Ascending aorta (tissue), 2 donors: ENCODE measurements around the gene ECT2L. TPM values are rescaled to one million over a fixed set of nuclear protein-coding genes. Genes with fewer than 3 reads are reported as not detected.
"Not testable (repeated sequence)": the region's sequence is repeated elsewhere in the genome, so short reads cannot be mapped to it uniquely, and the experiment has no call there.

Experiments
- DNase-seq, 2 donors: peaks; one replicate each; pipeline ENCODE4 v3.0.0-alpha.2; 2019; ENCODE audit warnings: low spot score in 2 of 2
- H3K27ac ChIP-seq, 2 donors: fragments of 200-600 bp; sonication (generic); one replicate each; pipeline ENCODE4 v1.5.1; 2016 to 2017; ENCODE audit warnings: mild to moderate bottlenecking in 1 of 2
- H3K27me3 ChIP-seq: fragments of 200-600 bp; sonication (generic); one replicate; pipeline ENCODE4 v1.5.1; 2017
- H3K36me3 ChIP-seq, 2 donors: fragments of 200-600 bp; sonication (generic); one replicate each; pipeline ENCODE4 v1.5.1; 2016
- H3K4me1 ChIP-seq, 2 donors: fragments of 200-600 bp; sonication (generic); one replicate each; pipeline ENCODE4 v1.5.1; 2016 to 2017; ENCODE audit warnings: mild to moderate bottlenecking in 1 of 2
- H3K4me3 ChIP-seq, 2 donors: fragments of 200-600 bp; sonication (generic); one replicate each; pipeline ENCODE4 v1.5.1; 2016 to 2017; ENCODE audit warnings: mild to moderate bottlenecking in 1 of 2
- H3K9me3 ChIP-seq, 2 donors: fragments of 200-600 bp; sonication (generic); one replicate each; pipeline ENCODE4 v1.5.1; 2016
- intact Hi-C: fragments of 100-400 bp; cut with DNase I; formaldehyde crosslinking; loops from one replicate; pipeline ENCODE4 v1.15.1; 2023
- total RNA-seq: library from RNA; depleted of rRNA; stranded (reverse); fragments of >200 nt; gene quantifications from one replicate; pipeline ENCODE4 v1.1.0, GENCODE V29; 2016
- TF ChIP-seq, protein P1 (sequence below), 3 experiments: fragments of 200-600 bp in 2 of 3; fragments of 450-650 bp in 1 of 3; sonication (generic) in 2 of 3; IDR thresholded peaks; one replicate each; pipeline ENCODE4 v1.5.1; 2016 to 2019; ENCODE audit warnings: antibody characterized with exemption in 3 of 3, mild to moderate bottlenecking in 1 of 3, moderate library complexity in 1 of 3

The ECT2L gene
- total RNA-seq, 1 donor from 2014 or later: not detected

DNA sequence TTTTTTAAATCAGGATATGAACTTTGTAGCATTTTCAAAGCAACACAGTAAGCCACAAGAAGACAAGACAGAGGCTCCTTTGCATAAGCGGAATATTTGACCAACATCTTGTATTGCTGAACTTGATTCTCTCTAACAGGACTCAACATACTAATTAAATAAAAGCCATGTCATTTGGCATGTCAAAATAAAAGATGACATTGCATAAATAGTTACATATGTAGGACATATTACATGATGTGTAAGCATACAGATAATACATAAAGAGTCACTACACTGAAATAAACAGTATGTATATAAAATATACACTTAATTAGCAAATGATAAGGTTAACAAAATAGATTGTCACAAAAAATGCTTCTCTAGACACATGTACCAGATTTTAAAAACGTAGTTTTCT, 129.9 kb downstream of the ECT2L start:
- H3K36me3 ChIP-seq: peaks cover 2 to 25% of the 10 kb centered on the region in 2 donors
- TF ChIP-seq, protein P1, sequence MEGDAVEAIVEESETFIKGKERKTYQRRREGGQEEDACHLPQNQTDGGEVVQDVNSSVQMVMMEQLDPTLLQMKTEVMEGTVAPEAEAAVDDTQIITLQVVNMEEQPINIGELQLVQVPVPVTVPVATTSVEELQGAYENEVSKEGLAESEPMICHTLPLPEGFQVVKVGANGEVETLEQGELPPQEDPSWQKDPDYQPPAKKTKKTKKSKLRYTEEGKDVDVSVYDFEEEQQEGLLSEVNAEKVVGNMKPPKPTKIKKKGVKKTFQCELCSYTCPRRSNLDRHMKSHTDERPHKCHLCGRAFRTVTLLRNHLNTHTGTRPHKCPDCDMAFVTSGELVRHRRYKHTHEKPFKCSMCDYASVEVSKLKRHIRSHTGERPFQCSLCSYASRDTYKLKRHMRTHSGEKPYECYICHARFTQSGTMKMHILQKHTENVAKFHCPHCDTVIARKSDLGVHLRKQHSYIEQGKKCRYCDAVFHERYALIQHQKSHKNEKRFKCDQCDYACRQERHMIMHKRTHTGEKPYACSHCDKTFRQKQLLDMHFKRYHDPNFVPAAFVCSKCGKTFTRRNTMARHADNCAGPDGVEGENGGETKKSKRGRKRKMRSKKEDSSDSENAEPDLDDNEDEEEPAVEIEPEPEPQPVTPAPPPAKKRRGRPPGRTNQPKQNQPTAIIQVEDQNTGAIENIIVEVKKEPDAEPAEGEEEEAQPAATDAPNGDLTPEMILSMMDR (IDR thresholded peaks at IDR 0.05): no peak
- intact Hi-C loops: no loop called here
- no peak for DNase-seq
- H3K27me3 ChIP-seq: no peaks in the 10 kb centered on the region
- no peaks in the 10 kb centered on the region for H3K4me1 ChIP-seq
- H3K4me3 ChIP-seq: no peak overlapping the region
- no peak overlapping the region for H3K27ac ChIP-seq
- H3K9me3 ChIP-seq: no peaks in the 10 kb centered on the region

DNA sequence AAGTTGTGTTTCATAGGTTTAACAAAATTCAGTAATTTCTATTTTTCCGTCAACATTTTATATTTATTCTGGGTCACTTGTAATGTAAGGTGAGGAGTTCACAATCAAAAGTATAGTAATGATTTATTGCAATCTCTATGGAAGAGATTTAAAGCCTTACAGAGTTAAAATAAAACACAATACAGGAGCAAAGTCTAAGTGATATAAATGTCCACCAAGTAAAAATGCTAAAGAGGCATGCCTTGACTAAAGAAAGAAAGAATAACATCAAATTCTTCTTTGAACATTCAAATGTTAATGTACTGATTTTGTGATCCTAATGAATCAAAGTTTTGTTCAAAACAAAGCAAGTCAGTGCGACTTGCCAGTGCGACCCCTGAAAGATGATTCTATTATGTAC, 130.7 kb downstream of the ECT2L start:
- H3K36me3 ChIP-seq: peaks cover 2 to 22% of the 10 kb centered on the region in 2 donors
- no peak overlapping the region for H3K27ac ChIP-seq
- H3K4me3 ChIP-seq: no peak overlapping the region
- TF ChIP-seq, protein P1 (IDR thresholded peaks at IDR 0.05): no peak
- intact Hi-C loops: no loop called here
- no peaks in the 10 kb centered on the region for H3K27me3 ChIP-seq
- DNase-seq: no peak
- H3K4me1 ChIP-seq: no peaks in the 10 kb centered on the region
- no peaks in the 10 kb centered on the region for H3K9me3 ChIP-seq

DNA sequence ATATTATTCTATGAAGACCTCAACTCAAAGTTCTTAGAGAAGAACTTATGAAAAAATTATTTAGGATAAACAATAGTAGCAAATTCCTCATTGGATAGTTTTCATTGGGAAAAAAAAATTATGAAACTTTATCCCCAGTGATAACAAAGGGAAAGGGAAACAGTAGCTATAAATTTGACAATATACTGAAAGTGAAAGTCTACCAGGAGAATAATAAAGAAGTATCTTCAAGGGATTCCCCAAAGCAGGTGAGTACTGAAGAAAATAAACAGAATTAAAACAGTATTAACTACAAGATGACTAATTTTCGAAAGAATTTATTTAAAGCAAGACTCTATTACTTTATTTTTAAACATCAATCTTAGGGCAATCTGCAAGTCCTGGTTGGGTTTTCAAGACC, 135.8 kb downstream of the ECT2L start:
- Histone ChIP-seq H3K4me1 (no peaks in the 10 kb centered on the region), H3K9me3 (no peaks in the 10 kb centered on the region), H3K4me3 (no peak overlapping the region), H3K27ac (no peak overlapping the region), H3K36me3 (peaks cover 5 to 23% of the 10 kb centered on the region in 2 donors), H3K27me3 (no peaks in the 10 kb centered on the region)
- no peak for DNase-seq
- intact Hi-C loops: no loop called here
- TF ChIP-seq, protein P1 (IDR thresholded peaks at IDR 0.05): no peak

DNA sequence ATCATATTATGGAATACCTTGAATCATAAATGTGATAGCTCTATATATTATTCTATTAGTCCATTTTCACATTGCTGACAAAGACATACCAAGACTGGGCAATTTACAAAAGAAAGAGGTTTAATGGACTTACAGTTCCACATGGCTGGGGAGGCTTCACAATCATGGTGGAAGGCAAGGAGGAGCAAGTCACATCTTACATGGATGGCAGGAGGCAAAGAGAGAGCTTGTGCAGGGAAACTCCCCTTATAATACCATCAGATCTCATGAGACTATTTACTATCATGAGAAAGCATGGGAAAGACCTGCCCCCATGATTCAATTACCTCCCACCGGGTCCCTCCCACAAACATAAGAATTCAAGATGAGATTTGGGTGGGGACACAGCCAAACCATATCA, 141.0 kb downstream of the ECT2L start:
- H3K4me1 ChIP-seq, H3K27ac ChIP-seq, intact Hi-C loops, DNase-seq, H3K4me3 ChIP-seq, H3K9me3 ChIP-seq, H3K27me3 ChIP-seq: not testable (repeated sequence)
- peaks cover 18 to 35% of the 10 kb centered on the region in 2 donors for H3K36me3 ChIP-seq

DNA sequence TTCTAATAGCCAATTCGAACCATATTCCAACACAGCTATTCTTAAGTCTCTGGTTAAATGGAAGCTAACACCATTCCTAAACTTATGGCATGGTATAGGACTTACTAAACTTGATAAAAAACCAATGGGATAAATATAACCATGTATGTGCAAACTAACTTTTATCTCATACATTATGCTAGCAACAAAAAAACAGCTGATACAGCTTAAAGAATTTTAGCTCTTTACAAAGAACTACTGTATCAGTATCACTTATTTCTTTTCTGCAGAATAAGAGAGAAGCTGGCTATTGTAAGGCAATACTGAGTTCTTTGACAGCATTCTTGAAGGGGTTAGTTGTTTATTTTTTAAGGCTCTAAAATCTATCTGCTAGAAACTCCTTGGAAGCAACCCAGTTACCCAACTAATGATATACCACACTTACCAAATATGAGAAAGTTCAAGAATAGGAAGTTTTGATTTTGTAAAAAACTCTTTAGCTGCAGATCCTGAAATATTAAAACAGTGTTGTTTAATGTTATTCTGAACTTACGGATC, 147.3 kb downstream of the ECT2L start:
- DNase-seq: no peak
- H3K27ac ChIP-seq: no peak overlapping the region
- peaks cover 0 to 3% of the 10 kb centered on the region in 2 donors for H3K4me1 ChIP-seq
- TF ChIP-seq, protein P1 (IDR thresholded peaks at IDR 0.05): no peak
- H3K4me3 ChIP-seq: no peak overlapping the region
- no peaks in the 10 kb centered on the region for H3K9me3 ChIP-seq
- intact Hi-C loops: no loop called here
- H3K27me3 ChIP-seq: no peaks in the 10 kb centered on the region
- peaks cover 24 to 50% of the 10 kb centered on the region in 2 donors for H3K36me3 ChIP-seq

DNA sequence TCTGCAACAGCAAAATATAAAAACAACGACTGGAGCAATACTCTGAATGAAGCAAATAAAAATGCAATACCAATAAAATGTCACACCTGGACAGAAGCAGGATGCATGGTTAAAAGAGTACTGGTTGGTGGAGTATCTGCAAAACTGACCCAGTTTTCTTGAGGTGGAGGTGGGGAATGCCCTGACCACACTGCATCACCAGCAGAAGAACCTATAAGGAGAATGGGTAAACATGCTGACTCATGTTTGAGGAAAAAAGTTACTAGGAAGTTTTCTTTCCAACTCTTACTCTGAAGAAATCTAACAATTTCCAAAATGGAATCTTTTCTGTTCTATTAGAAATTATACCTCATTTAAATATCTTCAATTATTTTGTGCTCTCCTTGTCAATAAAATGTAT, 148.5 kb downstream of the ECT2L start:
- peaks cover 0 to 4% of the 10 kb centered on the region in 2 donors for H3K4me1 ChIP-seq
- H3K27me3 ChIP-seq: no peaks in the 10 kb centered on the region
- H3K36me3 ChIP-seq: peaks cover 24 to 50% of the 10 kb centered on the region in 2 donors
- no peak overlapping the region for H3K4me3 ChIP-seq
- no peak overlapping the region for H3K27ac ChIP-seq
- DNase-seq: no peak
- no peaks in the 10 kb centered on the region for H3K9me3 ChIP-seq
- TF ChIP-seq, protein P1 (IDR thresholded peaks at IDR 0.05): no peak
- intact Hi-C loops: no loop called here
